CD4-positive, alpha-beta T cell treated with Interferon gamma for 1 hour (primary cell): Measurements from ENCODE around the gene PIK3AP1.

ENCODE experiments used
- DNase-seq: peaks from one replicate; pipeline ENCODE4 v3.0.0-alpha.2; 2020

The PIK3AP1 gene

GRCh38 chr10:96639899-96640298, 80.4 kb downstream of the PIK3AP1 start:
- no peak for DNase-seq

DNA sequence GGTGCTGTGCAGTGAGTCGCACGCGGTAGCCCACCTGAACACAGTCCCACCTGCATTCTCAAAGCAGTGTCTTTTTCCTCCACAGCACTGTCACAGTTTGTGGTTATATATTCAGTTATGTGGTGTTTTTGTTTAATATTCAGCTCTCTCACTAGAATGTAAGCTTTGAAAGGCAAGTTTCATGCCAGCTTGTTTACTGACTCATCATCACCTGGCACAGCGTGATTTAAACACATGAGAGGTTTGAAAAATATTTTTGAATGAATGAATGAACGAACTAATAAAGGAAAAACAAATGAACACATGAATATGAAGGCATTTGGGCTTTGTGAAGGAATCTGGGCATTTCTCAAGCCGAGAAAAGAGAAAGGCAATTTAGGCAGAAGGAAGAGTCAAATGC, 81.6 kb downstream of the PIK3AP1 start:
- DNase-seq = no peak

GRCh38 chr10:96638120-96638519, 82.2 kb downstream of the PIK3AP1 start:
- no peak for DNase-seq

GRCh38 chr10:96637709-96638108, 82.6 kb downstream of the PIK3AP1 start:
- no peak for DNase-seq

GRCh38 chr10:96636551-96636950, 83.8 kb downstream of the PIK3AP1 start:
- no peak for DNase-seq

- DNase-seq = no peak
Measured at GRCh38 chr10:96632974-96633710, 87.2 kb downstream of the PIK3AP1 start.

- DNase-seq = no peak
Measured at GRCh38 chr10:96627292-96627691, 93.0 kb downstream of the PIK3AP1 start.

DNA sequence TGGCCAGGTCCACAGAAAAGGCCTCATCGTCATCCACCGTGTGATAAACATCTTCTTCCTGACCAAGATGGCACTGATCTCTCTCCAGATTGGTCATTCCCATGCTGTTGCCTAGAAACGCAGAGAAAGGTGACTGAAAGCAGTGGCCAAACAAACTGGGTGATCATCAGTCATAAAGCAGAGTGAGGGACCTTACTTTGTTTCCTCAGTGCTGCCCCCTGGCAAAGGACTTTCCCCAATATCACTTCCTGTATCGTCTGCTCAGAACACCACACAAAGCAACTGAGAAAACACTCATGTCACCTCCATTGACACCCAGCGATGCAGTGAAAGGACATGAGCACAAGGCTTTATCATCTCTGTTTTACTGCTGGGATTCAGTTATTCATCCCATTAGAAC, 93.5 kb downstream of the PIK3AP1 start:
- no peak for DNase-seq

- no peak for DNase-seq
Measured at GRCh38 chr10:96625173-96625572, 95.1 kb downstream of the PIK3AP1 start.

- DNase-seq = no peak
Measured at GRCh38 chr10:96622013-96622787, 98.1 kb downstream of the PIK3AP1 start.

DNA sequence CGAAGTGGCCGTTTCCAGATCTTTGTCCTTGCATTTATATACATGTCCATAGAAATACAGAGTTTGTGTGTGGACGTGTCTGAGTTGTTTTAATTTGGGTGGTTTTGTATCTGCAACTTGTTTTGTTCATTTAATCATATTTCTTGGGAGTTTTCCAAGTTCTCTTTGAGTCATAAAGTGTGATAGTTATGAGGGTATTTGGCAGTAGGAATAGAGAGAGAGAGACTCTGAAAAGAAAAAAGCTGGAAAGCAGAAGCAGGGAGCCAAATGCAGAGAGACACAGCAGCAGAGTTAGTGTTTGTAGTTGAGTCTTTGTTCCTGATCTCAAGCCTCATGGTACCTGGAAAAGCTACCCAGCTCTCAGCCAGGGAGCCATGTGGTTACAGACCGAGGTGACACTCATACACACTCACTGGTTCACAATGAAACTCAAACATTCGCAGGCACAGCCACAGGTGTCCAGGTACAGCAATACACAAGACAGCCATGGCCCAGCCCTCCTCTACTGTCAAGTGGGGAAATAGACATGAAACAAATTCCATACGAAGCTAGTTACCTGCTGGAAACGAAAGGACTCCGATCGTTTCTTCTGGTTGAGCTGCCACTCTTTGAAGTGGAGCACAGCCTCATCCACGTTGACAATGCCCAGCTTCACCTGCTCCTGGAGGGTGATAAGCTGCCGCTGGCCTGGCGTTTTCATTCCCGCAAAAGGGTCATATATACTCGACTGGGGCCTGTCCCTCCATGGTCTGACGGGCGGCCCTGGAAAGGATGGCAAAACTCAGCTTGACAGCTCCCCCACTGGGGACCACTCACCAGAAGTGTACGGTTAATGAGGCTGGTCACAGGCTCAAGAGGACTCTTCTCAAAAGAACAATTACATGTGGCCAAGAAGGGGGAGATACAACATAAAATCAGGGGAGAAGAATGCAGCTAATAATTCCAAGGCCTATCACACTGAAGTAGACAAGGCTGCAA, 100.2 kb downstream of the PIK3AP1 start:
- no peak for DNase-seq

- DNase-seq = no peak
Measured at GRCh38 chr10:96619120-96619519, 101.2 kb downstream of the PIK3AP1 start.

GRCh38 chr10:96618653-96619052, 101.7 kb downstream of the PIK3AP1 start:
- DNase-seq = no peak

GRCh38 chr10:96616961-96617360, 103.4 kb downstream of the PIK3AP1 start:
- no peak for DNase-seq

GRCh38 chr10:96614515-96614914, 105.8 kb downstream of the PIK3AP1 start:
- no peak for DNase-seq

GRCh38 chr10:96613576-96613975, 106.7 kb downstream of the PIK3AP1 start:
- DNase-seq = no peak

GRCh38 chr10:96612055-96612830, 108.1 kb downstream of the PIK3AP1 start:
- DNase-seq = no peak

DNA sequence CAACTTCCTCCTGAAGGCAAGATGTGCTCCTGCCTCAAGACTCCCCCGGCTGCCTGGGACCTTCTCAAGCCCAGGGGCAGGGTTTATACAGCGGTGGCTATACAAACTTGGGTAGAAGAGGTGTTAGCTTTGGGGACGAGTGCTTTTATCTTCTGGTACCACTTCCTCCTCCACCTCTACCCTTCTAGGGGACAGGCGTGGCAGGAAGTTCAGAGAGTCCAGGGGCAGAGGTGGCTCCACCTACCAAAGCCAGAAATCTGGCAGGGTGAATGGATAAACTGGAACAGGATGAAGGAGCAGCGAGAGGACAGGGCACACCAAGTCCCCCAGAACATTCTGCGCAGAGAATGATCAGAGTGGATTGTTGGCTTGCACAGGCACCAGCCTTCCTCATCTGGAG, 109.5 kb downstream of the PIK3AP1 start:
- DNase-seq = no peak

DNA sequence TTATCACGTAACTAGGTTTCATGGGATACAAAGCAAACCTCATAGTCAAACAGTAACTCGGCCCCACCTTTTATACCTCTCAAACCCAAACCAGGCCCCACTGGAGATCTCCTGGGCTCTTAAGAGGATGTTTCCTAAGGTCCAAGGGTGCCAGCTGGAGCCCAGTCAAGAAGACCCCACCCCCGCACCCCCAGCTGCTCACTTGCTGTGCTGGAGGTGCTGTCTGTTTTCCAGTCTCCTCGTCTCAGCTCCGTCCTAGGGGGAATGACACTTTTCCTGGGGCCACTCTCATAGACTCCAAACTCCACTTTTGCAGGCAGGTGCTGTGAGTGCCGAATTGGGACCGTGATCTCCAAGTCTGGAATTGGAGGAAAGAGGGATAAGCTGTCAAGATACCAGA, 110.8 kb downstream of the PIK3AP1 start:
- DNase-seq = no peak

DNA sequence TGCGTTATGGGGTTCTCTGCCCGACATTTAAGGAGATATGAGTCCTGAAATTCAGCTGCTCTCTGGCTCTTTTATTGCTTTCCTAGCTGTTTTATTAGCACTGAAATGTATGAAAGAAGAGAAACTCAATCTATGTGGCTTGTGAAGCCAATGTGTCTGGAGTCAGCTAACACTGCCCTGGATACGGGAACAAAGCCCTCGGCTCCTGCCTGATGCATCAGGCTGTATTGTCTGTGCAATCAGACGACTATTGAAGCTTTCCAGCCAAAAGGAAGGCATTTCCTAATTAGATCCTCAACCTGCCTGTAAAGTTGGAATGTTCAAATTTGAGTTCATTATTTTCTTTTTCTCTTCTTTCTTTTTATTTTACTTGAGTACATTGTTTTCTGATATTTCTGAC, 111.5 kb downstream of the PIK3AP1 start:
- no peak for DNase-seq

GRCh38 chr10:96608262-96608661, 112.1 kb downstream of the PIK3AP1 start:
- no peak for DNase-seq

GRCh38 chr10:96606946-96607345, 113.4 kb downstream of the PIK3AP1 start:
- DNase-seq = no peak
